CD4-positive, CD25-positive, alpha-beta regulatory T cell (primary cell): Measurements from ENCODE around the gene FCN2. TPM values are rescaled to one million over a fixed set of nuclear protein-coding genes. Genes with fewer than 3 reads are reported as not detected.
A peak's percentile ranks its signal among the peaks of the same experiment; 100 is the strongest.

ENCODE experiments used
- ATAC-seq, 2 donors: fragments of 150-1000 bp; cut with Tn5 transposase; one replicate each; pipeline ENCODE4 v1.10.0; 2021; ENCODE audit warnings: low read depth in 2 of 2, moderate number of reproducible peaks in 2 of 2, moderate library complexity in 1 of 2
- DNase-seq, 3 donors: peaks; one replicate each; pipeline versions ENCODE4 v3.0.0 to v3.0.0-alpha.2; 2012 to 2022; ENCODE audit warnings: mixed read lengths in 1 of 3
- H3K27ac ChIP-seq: one replicate; pipeline ENCODE4 v1.7.0; 2013; ENCODE audit warnings: mild to moderate bottlenecking, low read length; ENCODE audit not compliant: insufficient read depth, poor library complexity, severe bottlenecking
- H3K27me3 ChIP-seq: one replicate; pipeline ENCODE4 v1.7.0; 2013; ENCODE audit warnings: low read length; ENCODE audit not compliant: control insufficient read depth, insufficient read depth
- H3K36me3 ChIP-seq: one replicate; pipeline ENCODE4 v1.7.0; 2013; ENCODE audit warnings: mild to moderate bottlenecking, low read length, moderate library complexity; ENCODE audit not compliant: control insufficient read depth, insufficient read depth
- H3K4me1 ChIP-seq: 2 replicates; pipeline ENCODE4 v1.7.0; 2013; ENCODE audit warnings: mild to moderate bottlenecking, low read length; ENCODE audit not compliant: insufficient read depth, control insufficient read depth, poor library complexity, severe bottlenecking
- H3K4me3 ChIP-seq: one replicate; pipeline ENCODE4 v1.7.0; 2013; ENCODE audit warnings: low read depth, mild to moderate bottlenecking, low read length, moderate library complexity
- H3K9me3 ChIP-seq, 2 experiments: 1 replicate in 1 of 2; 2 replicates in 1 of 2; pipeline ENCODE4 v1.7.0; 2013; ENCODE audit warnings: low read length in 2 of 2, mild to moderate bottlenecking in 1 of 2, moderate library complexity in 1 of 2; ENCODE audit not compliant: control insufficient read depth in 2 of 2
- H3K27ac Mint-ChIP-seq, 3 donors: one replicate each; pipeline ENCODE4 v1.8.0; 2020 to 2022; ENCODE audit warnings: mild to moderate bottlenecking in 3 of 3, mixed read lengths in 3 of 3, moderate library complexity in 2 of 3
- H3K27me3 Mint-ChIP-seq: one replicate; pipeline ENCODE4 v1.8.0; 2022; ENCODE audit warnings: mild to moderate bottlenecking, mixed read lengths
- H3K36me3 Mint-ChIP-seq: one replicate; pipeline ENCODE4 v1.8.0; 2020; ENCODE audit warnings: mixed read lengths
- H3K4me1 Mint-ChIP-seq, 4 donors: one replicate each; pipeline ENCODE4 v1.8.0; 2020 to 2022; ENCODE audit warnings: mixed read lengths in 4 of 4, mild to moderate bottlenecking in 1 of 4
- H3K4me3 Mint-ChIP-seq, 4 donors: one replicate each; pipeline ENCODE4 v1.8.0; 2020 to 2022; ENCODE audit warnings: mild to moderate bottlenecking in 4 of 4, mixed read lengths in 4 of 4, moderate library complexity in 3 of 4
- H3K9me3 Mint-ChIP-seq, 7 donors: one replicate each; pipeline ENCODE4 v1.8.0; 2020 to 2022; ENCODE audit warnings: mixed read lengths in 7 of 7, mild to moderate bottlenecking in 3 of 7, moderate library complexity in 2 of 7
- polyA plus RNA-seq, 4 donors: library from polyadenylated mRNA; unstranded; fragments of 300-500 nt; fragmentation: Illumina TruSeq; gene quantifications; one replicate each; pipeline ENCODE4 v1.2.3, GENCODE V29; 2021
- total RNA-seq: library from RNA; stranded (reverse); gene quantifications from one replicate; pipeline ENCODE4 v1.2.3, GENCODE V29; 2022

FCN2 gene
- not detected for total RNA-seq
- not detected for polyA plus RNA-seq

DNA sequence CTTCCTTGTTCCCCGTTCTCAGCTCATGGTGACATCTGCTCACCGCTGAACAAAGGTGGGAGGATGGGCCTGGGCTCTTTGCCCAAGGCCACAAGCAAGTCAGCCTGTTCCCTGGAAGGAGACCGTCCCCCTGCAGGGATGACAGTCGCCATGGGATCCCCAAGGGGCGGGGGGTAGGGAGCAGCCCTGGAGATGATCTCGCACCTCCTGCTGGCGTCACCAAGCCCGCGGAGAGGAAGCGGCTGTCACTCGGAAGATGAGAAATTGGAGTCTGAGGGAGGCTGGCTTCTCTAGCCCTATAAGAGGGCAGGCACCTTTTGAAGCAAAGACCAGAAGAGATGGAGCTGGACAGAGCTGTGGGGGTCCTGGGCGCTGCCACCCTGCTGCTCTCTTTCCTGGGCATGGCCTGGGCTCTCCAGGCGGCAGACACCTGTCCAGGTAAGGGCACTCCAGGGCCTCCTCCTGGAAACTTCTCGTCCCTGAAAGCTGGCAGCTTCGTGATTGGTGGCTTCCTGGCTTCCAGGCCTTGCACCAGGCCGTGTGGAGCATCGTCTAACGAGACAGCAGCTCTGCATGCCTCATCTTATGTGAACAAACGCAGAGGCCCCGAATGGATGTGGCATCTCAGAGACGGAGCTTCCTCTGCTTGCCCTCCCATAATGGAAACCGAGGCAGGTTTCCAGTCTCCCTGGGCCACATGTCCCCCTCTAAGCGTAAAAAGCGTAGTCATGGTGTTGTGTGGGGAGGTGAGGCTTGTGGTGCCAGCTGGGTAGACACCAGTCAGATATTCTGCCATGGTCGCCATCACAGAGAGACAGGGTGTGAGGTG is at the start of gene FCN2:
FCN2 (plus strand) TSS at position 327 of the 829 bp plus-strand sequence; CDS start at position 339, 12 bp downstream.
- H3K4me1 ChIP-seq, result no peaks in the 10 kb centered on the region
- H3K9me3 ChIP-seq, result no peaks in the 10 kb centered on the region
- Mint-ChIP-seq H3K4me1 (no peaks in the 10 kb centered on the region), H3K9me3 (peaks cover 0 to 4% (median 0%) of the 10 kb centered on the region in 7 donors), H3K4me3 (peak within 1 kb of the TSS in 1 of 4 donors; percentile 7), H3K36me3 (no peaks in the 10 kb centered on the region), H3K27ac (peak within 1 kb of the TSS in 1 of 3 donors; percentile 45), H3K27me3 (peaks cover 4% of the 10 kb centered on the region)
- no peak within 1 kb of the TSS for H3K27ac ChIP-seq
- DNase-seq (no peak), ATAC-seq (no peak)
- no peak within 1 kb of the TSS for H3K4me3 ChIP-seq
- H3K27me3 ChIP-seq, result no peaks in the 10 kb centered on the region
- no peaks in the 10 kb centered on the region for H3K36me3 ChIP-seq

DNA sequence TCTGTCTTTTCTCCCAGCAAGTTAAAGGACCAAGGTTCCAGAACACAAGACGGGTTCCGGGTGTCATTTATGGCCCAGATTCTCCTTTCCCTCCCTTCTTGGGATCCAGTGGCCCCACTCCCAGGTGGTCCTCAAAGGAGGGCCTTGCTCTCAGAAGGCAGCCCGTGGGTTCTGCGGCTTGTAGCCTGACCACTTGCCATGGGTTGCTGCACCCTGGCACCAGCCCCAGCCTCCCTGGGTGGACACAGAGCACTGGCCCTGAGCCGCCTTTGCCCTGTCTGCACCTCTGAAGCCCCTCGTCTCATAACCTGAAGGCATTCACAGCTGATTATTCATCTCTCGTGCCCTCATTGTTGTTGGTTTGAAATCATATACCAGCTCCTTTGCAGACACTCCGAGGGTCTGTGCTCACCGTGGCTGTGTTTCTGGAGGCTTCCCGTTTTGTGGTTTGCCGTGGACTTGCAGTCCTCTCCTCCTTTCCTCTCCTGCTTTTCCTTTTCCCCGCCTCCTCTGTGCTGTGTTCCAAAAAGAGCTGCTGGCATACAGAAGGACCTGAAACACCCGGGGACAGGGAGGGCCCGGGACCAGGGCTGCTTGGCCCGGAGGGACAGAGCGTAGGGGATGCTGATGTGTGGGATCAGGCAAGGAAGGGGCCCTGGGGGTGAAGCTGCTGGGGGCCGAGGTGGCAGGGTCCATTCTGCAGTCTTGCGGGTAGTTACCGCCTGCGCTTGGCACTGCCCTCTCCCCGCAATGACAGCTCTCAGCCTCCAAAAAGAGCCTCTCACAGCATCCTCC is 49.5 kb upstream of the FCN2 start:
- no peaks in the 10 kb centered on the region for H3K4me1 ChIP-seq
- H3K4me3 Mint-ChIP-seq, result no peak overlapping the region
- no peaks in the 10 kb centered on the region for H3K9me3 ChIP-seq
- no peaks in the 10 kb centered on the region for H3K36me3 Mint-ChIP-seq
- DNase-seq (no peak), ATAC-seq (no peak)
- H3K27me3 Mint-ChIP-seq, result no peaks in the 10 kb centered on the region
- no peak overlapping the region for H3K27ac Mint-ChIP-seq
- no peaks in the 10 kb centered on the region for H3K4me1 Mint-ChIP-seq
- no peaks in the 10 kb centered on the region for H3K36me3 ChIP-seq
- H3K27me3 ChIP-seq, result no peaks in the 10 kb centered on the region
- H3K4me3 ChIP-seq, result no peak overlapping the region
- peaks cover 0 to 2% (median 0%) of the 10 kb centered on the region in 7 donors for H3K9me3 Mint-ChIP-seq
- H3K27ac ChIP-seq, result no peak overlapping the region

- no peaks in the 10 kb centered on the region for H3K36me3 Mint-ChIP-seq
- H3K4me1 Mint-ChIP-seq, result no peaks in the 10 kb centered on the region
- H3K27ac Mint-ChIP-seq, result no peak overlapping the region
- H3K9me3 Mint-ChIP-seq, result no peaks in the 10 kb centered on the region
- Histone ChIP-seq H3K9me3 (no peaks in the 10 kb centered on the region), H3K27ac (no peak overlapping the region), H3K4me3 (no peak overlapping the region), H3K27me3 (no peaks in the 10 kb centered on the region), H3K4me1 (no peaks in the 10 kb centered on the region), H3K36me3 (no peaks in the 10 kb centered on the region)
- H3K27me3 Mint-ChIP-seq, result no peaks in the 10 kb centered on the region
- H3K4me3 Mint-ChIP-seq, result no peak overlapping the region
- no peak for DNase-seq
- ATAC-seq, result no peak
Observed at GRCh38 chr9:134832471-134832870, 48.1 kb upstream of the FCN2 start.

- Mint-ChIP-seq H3K27me3 (no peaks in the 10 kb centered on the region), H3K4me1 (no peaks in the 10 kb centered on the region), H3K27ac (no peak overlapping the region), H3K9me3 (no peaks in the 10 kb centered on the region), H3K4me3 (no peak overlapping the region), H3K36me3 (no peaks in the 10 kb centered on the region)
- DNase-seq, result no peak
- Histone ChIP-seq H3K4me1 (no peaks in the 10 kb centered on the region), H3K9me3 (no peaks in the 10 kb centered on the region), H3K27me3 (no peaks in the 10 kb centered on the region), H3K4me3 (no peak overlapping the region), H3K36me3 (no peaks in the 10 kb centered on the region), H3K27ac (no peak overlapping the region)
- no peak for ATAC-seq
Observed at GRCh38 chr9:134833294-134833880, 47.2 kb upstream of the FCN2 start.

- no peak overlapping the region for H3K27ac Mint-ChIP-seq
- no peaks in the 10 kb centered on the region for H3K9me3 ChIP-seq
- ATAC-seq (no peak), DNase-seq (no peak)
- no peaks in the 10 kb centered on the region for H3K4me1 ChIP-seq
- no peaks in the 10 kb centered on the region for H3K36me3 ChIP-seq
- no peaks in the 10 kb centered on the region for H3K9me3 Mint-ChIP-seq
- H3K36me3 Mint-ChIP-seq, result no peaks in the 10 kb centered on the region
- no peaks in the 10 kb centered on the region for H3K4me1 Mint-ChIP-seq
- H3K4me3 Mint-ChIP-seq, result no peak overlapping the region
- H3K27ac ChIP-seq, result no peak overlapping the region
- no peak overlapping the region for H3K4me3 ChIP-seq
- H3K27me3 Mint-ChIP-seq, result no peaks in the 10 kb centered on the region
- no peaks in the 10 kb centered on the region for H3K27me3 ChIP-seq
Observed at GRCh38 chr9:134834217-134834956, 46.2 kb upstream of the FCN2 start.

- no peaks in the 10 kb centered on the region for H3K9me3 ChIP-seq
- H3K27me3 ChIP-seq, result no peaks in the 10 kb centered on the region
- H3K4me3 Mint-ChIP-seq, result no peak overlapping the region
- DNase-seq (no peak), ATAC-seq (no peak)
- no peaks in the 10 kb centered on the region for H3K36me3 Mint-ChIP-seq
- no peaks in the 10 kb centered on the region for H3K4me1 ChIP-seq
- H3K27ac ChIP-seq, result no peak overlapping the region
- H3K4me3 ChIP-seq, result no peak overlapping the region
- no peaks in the 10 kb centered on the region for H3K36me3 ChIP-seq
- H3K4me1 Mint-ChIP-seq, result no peaks in the 10 kb centered on the region
- no peak overlapping the region for H3K27ac Mint-ChIP-seq
- H3K27me3 Mint-ChIP-seq, result no peaks in the 10 kb centered on the region
- no peaks in the 10 kb centered on the region for H3K9me3 Mint-ChIP-seq
Observed at GRCh38 chr9:134834957-134835419, 45.6 kb upstream of the FCN2 start.

DNA sequence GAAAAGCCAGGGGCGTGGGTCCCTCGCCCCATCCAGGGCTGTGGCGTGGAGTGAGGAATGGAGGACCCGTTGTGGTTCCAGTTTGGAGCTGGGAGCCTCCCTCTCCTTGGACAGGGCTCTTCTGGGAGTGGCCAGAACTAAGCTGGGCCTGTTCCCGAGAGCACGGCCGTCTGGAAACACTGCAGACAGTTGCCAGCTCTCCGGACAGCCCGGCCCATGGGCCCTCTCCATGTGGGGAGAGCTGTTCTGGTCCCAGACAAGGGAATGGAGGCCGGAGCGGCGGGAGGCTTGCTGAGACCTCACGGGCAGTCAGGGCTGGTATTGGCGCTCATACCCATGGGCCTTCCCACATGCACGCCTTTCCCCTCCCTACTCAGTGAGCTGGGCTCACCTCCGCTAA is 45.2 kb upstream of the FCN2 start:
- ATAC-seq (no peak), DNase-seq (no peak)
- H3K36me3 ChIP-seq, result no peaks in the 10 kb centered on the region
- H3K27me3 ChIP-seq, result no peaks in the 10 kb centered on the region
- H3K9me3 ChIP-seq, result no peaks in the 10 kb centered on the region
- Mint-ChIP-seq H3K27ac (no peak overlapping the region), H3K4me1 (no peaks in the 10 kb centered on the region), H3K36me3 (no peaks in the 10 kb centered on the region), H3K9me3 (no peaks in the 10 kb centered on the region), H3K27me3 (no peaks in the 10 kb centered on the region), H3K4me3 (no peak overlapping the region)
- no peak overlapping the region for H3K4me3 ChIP-seq
- H3K27ac ChIP-seq, result no peak overlapping the region
- no peaks in the 10 kb centered on the region for H3K4me1 ChIP-seq
